ENCODE data around the gene DLK2. TPM values are rescaled to one million over a fixed set of nuclear protein-coding genes. Genes with fewer than 3 reads are reported as not detected.
"Not testable (repeated sequence)": the region's sequence is repeated elsewhere in the genome, so short reads cannot be mapped to it uniquely, and the experiment has no call there.

Gene DLK2
- polyA plus RNA-seq, 3 donors from 2014 or later: 0.11 TPM; not detected in 2

GRCh38 chr6:43425083-43425482 lies 30.3 kb downstream of the DLK2 start:
- H3K27me3 Mint-ChIP-seq (ENCODE audit: low read depth in 3 of 3); DNase-seq; H3K9me3 Mint-ChIP-seq; H3K4me3 Mint-ChIP-seq; H3K27ac Mint-ChIP-seq; H3K36me3 Mint-ChIP-seq: not testable (repeated sequence)
- peaks cover 25 to 26% of the 10 kb centered on the region in 2 donors for H3K4me1 Mint-ChIP-seq

DNA sequence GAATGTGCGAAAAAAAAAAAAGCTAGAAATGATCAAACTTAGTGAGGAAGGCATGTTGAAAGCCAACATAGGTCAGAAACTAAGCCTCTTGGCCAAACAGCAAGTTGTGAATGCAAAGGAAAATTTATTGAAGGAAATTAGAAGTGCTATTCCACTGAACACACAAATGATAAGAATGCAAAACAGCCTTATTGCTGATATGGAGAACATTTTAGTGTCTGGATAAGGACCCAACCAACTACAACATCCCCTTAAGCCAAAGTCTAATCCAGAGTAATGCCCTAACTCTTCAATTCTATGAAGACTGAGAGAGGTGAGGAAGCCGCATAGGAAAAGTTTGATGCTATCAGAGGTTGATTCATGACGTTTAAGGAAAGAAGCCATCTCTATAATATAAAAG lies 33.5 kb downstream of the DLK2 start:
- Mint-ChIP-seq H3K4me3 (no peak overlapping the region), H3K27me3 (ENCODE audit: low read depth in 3 of 3) (no peaks in the 10 kb centered on the region), H3K27ac (no peak overlapping the region), H3K4me1 (peaks cover 2 to 4% of the 10 kb centered on the region in 2 donors), H3K9me3 (no peaks in the 10 kb centered on the region), H3K36me3 (no peaks in the 10 kb centered on the region)
- no peak for DNase-seq

GRCh38 chr6:43420012-43420709 lies 35.2 kb downstream of the DLK2 start:
- DNase-seq: no peak

GRCh38 chr6:43416935-43417334 lies 38.4 kb downstream of the DLK2 start:
- Mint-ChIP-seq H3K36me3 (no peaks in the 10 kb centered on the region), H3K4me1 (no peaks in the 10 kb centered on the region), H3K4me3 (no peak overlapping the region), H3K27me3 (ENCODE audit: low read depth in 3 of 3) (no peaks in the 10 kb centered on the region), H3K9me3 (no peaks in the 10 kb centered on the region), H3K27ac (no peak overlapping the region)
- DNase-seq: no peak

More at GRCh38 chr6:43420012-43420709, 35.2 kb downstream of the DLK2 start:
- H3K4me1 Mint-ChIP-seq: no peaks in the 10 kb centered on the region
- no peaks in the 10 kb centered on the region for H3K36me3 Mint-ChIP-seq
- no peaks in the 10 kb centered on the region for H3K27me3 Mint-ChIP-seq (ENCODE audit: low read depth in 3 of 3)
- no peak overlapping the region for H3K27ac Mint-ChIP-seq
- H3K9me3 Mint-ChIP-seq: no peaks in the 10 kb centered on the region
- H3K4me3 Mint-ChIP-seq: no peak overlapping the region

DNA sequence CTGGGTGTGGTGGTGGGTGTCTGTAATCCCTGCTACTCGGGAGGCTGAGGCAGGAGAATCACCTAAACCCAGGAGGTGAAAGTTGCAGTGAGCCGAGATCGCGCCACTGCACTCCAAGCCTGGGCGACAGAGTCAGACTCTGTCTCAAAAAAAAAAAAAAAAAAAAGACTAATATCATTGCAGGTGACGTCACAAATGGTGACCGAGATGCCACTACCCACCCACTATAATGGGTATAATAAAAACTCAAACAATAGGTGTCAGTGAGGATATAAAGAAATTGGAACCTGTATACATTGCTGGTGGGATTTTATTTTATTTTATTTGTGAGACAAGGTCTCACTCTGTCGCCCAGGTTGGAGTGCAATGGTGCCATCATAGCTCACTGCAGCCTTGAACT lies 40.1 kb downstream of the DLK2 start:
- H3K36me3 Mint-ChIP-seq; H3K4me3 Mint-ChIP-seq; H3K27me3 Mint-ChIP-seq (ENCODE audit: low read depth in 3 of 3); DNase-seq; H3K9me3 Mint-ChIP-seq; H3K4me1 Mint-ChIP-seq; H3K27ac Mint-ChIP-seq: not testable (repeated sequence)

- H3K4me3 Mint-ChIP-seq: no peak overlapping the region
- H3K27me3 Mint-ChIP-seq (ENCODE audit: low read depth in 3 of 3): peaks cover under 1 to 3% (median 2%) of the 10 kb centered on the region in 3 donors
- no peaks in the 10 kb centered on the region for H3K36me3 Mint-ChIP-seq
- no peak for DNase-seq
- H3K4me1 Mint-ChIP-seq: no peaks in the 10 kb centered on the region
- no peak overlapping the region for H3K27ac Mint-ChIP-seq
- H3K9me3 Mint-ChIP-seq: peaks cover 0 to 2% (median 0%) of the 10 kb centered on the region in 6 donors
Observed at GRCh38 chr6:43413002-43413401, 42.3 kb downstream of the DLK2 start.

DNA sequence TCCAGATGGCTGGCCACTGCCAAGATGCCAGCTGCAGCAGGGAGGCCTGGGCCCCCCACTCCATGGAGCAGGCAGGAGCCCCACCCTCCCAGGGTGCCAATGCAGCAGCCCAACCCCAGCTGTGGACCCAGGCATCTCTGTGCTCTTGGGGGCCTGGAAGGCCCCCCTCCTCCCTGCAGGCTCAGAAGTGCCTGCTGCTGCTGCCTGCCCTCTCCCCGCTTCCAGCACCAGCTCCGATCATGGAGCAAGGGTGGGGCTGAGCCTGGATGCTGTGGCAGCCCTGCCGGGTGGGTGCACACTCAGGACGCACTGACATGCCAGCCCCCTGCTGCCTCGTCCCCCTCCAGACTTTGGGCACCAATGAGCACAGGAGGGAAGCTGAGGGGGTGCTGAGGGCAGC lies 42.8 kb downstream of the DLK2 start:
- no peak for DNase-seq
- H3K36me3 Mint-ChIP-seq: no peaks in the 10 kb centered on the region
- no peak overlapping the region for H3K4me3 Mint-ChIP-seq
- no peaks in the 10 kb centered on the region for H3K4me1 Mint-ChIP-seq
- no peak overlapping the region for H3K27ac Mint-ChIP-seq
- peaks cover 2 to 4% (median 4%) of the 10 kb centered on the region in 3 donors for H3K27me3 Mint-ChIP-seq (ENCODE audit: low read depth in 3 of 3)
- peaks cover 0 to 2% (median 0%) of the 10 kb centered on the region in 6 donors for H3K9me3 Mint-ChIP-seq

DNA sequence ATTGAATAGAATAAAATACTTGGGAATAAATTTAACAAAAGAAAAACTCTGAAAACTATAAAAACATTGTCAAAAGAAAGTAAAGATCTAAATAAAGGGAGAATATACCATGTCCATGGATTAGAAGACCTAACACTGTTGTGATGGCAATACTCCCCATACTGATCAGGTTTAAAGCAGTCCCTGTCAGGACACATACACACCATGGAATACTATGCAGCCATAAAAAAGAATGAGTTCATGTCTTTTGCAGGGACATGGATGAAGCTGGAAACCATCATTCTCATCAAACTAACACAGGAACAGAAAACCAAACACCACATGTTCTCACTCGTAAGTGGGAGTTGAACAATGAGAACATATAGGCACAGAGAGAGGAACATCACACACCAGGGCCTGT lies 44.6 kb downstream of the DLK2 start:
- H3K36me3 Mint-ChIP-seq, H3K4me3 Mint-ChIP-seq, H3K27ac Mint-ChIP-seq, DNase-seq, H3K9me3 Mint-ChIP-seq, H3K4me1 Mint-ChIP-seq: not testable (repeated sequence)
- peaks cover 2 to 11% (median 4%) of the 10 kb centered on the region in 3 donors for H3K27me3 Mint-ChIP-seq (ENCODE audit: low read depth in 3 of 3)

- Mint-ChIP-seq H3K27me3 (ENCODE audit: low read depth in 3 of 3) (peaks cover 7 to 11% (median 9%) of the 10 kb centered on the region in 3 donors), H3K4me1 (no peaks in the 10 kb centered on the region), H3K36me3 (peaks cover 0 to 3% (median 0%) of the 10 kb centered on the region in 3 donors), H3K27ac (no peak overlapping the region), H3K4me3 (no peak overlapping the region), H3K9me3 (peaks cover 0 to 2% (median 0%) of the 10 kb centered on the region in 6 donors)
- DNase-seq: no peak
Observed at GRCh38 chr6:43408259-43408658, 47.1 kb downstream of the DLK2 start.

DNA sequence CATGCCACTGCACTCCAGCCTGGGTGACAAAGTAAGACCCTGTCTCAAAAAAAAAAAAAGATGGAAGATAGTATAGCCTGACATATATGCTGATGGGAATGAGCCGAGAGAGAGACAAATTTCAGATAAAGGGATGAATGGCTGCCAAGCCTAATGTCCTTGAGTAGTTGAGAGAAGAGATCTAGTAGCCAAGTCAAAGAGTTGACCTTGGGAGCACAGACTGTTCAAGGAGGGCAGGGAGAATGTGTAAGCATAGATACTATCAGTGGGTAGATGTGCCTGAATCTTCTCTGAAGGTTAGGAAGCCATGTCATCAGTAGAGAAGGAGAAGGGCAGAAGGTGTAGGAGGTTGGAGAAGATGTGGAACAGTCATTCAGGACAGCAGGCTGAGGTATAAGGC lies 48.1 kb downstream of the DLK2 start:
- Mint-ChIP-seq H3K27me3 (ENCODE audit: low read depth in 3 of 3) (peaks cover 7 to 12% (median 9%) of the 10 kb centered on the region in 3 donors), H3K4me3 (no peak overlapping the region), H3K4me1 (no peaks in the 10 kb centered on the region), H3K36me3 (peaks cover 0 to 3% (median 0%) of the 10 kb centered on the region in 3 donors), H3K9me3 (peaks cover 0 to 2% (median 0%) of the 10 kb centered on the region in 6 donors), H3K27ac (no peak overlapping the region)
- no peak for DNase-seq

DNA sequence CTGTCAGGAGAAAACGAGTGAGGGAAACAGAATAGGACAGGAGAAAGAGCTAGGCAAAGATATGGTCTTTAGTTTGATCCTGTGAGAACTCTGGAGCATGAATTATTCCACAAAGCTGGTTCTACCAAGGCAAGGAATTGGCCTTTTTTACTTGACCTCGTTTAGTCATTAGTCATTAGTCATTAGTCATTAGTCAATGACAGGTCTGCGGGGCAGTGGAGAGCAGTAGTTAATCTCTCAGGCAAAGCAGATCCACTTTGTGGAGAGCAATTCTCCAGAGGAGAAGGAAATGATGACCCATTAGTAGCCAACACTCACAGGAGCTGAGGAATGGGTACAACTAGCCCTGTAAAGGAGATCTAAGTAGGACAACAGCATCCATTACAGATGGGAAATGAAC lies 50.0 kb downstream of the DLK2 start:
- H3K4me3 Mint-ChIP-seq: no peak overlapping the region
- no peak overlapping the region for H3K27ac Mint-ChIP-seq
- H3K4me1 Mint-ChIP-seq: no peaks in the 10 kb centered on the region
- H3K9me3 Mint-ChIP-seq: peaks cover 0 to 2% (median 0%) of the 10 kb centered on the region in 6 donors
- no peak for DNase-seq
- H3K27me3 Mint-ChIP-seq (ENCODE audit: low read depth in 3 of 3): peaks cover 9 to 14% (median 10%) of the 10 kb centered on the region in 3 donors
- peaks cover 0 to 3% (median 0%) of the 10 kb centered on the region in 3 donors for H3K36me3 Mint-ChIP-seq

GRCh38 chr6:43402820-43403219 lies 52.5 kb downstream of the DLK2 start:
- H3K9me3 Mint-ChIP-seq: no peaks in the 10 kb centered on the region
- H3K4me3 Mint-ChIP-seq: no peak overlapping the region
- H3K27me3 Mint-ChIP-seq (ENCODE audit: low read depth in 3 of 3): peaks cover 8 to 11% (median 9%) of the 10 kb centered on the region in 3 donors
- peaks cover 0 to 3% (median 0%) of the 10 kb centered on the region in 3 donors for H3K36me3 Mint-ChIP-seq
- no peak overlapping the region for H3K27ac Mint-ChIP-seq
- DNase-seq: no peak
- H3K4me1 Mint-ChIP-seq: peaks cover 0 to 3% of the 10 kb centered on the region in 2 donors

- Mint-ChIP-seq H3K36me3 (no peaks in the 10 kb centered on the region), H3K4me3 (no peak overlapping the region), H3K27ac (no peak overlapping the region), H3K9me3 (no peaks in the 10 kb centered on the region), H3K4me1 (peaks cover 0 to 5% of the 10 kb centered on the region in 2 donors), H3K27me3 (ENCODE audit: low read depth in 3 of 3) (peaks cover 8 to 10% (median 10%) of the 10 kb centered on the region in 3 donors)
- no peak for DNase-seq
Observed at GRCh38 chr6:43401730-43402129, 53.6 kb downstream of the DLK2 start.

All from immature natural killer cell (primary cell).